ENCODE results near the gene AMDHD1.

Gene AMDHD1, protein sequence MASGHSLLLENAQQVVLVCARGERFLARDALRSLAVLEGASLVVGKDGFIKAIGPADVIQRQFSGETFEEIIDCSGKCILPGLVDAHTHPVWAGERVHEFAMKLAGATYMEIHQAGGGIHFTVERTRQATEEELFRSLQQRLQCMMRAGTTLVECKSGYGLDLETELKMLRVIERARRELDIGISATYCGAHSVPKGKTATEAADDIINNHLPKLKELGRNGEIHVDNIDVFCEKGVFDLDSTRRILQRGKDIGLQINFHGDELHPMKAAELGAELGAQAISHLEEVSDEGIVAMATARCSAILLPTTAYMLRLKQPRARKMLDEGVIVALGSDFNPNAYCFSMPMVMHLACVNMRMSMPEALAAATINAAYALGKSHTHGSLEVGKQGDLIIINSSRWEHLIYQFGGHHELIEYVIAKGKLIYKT

DNA sequence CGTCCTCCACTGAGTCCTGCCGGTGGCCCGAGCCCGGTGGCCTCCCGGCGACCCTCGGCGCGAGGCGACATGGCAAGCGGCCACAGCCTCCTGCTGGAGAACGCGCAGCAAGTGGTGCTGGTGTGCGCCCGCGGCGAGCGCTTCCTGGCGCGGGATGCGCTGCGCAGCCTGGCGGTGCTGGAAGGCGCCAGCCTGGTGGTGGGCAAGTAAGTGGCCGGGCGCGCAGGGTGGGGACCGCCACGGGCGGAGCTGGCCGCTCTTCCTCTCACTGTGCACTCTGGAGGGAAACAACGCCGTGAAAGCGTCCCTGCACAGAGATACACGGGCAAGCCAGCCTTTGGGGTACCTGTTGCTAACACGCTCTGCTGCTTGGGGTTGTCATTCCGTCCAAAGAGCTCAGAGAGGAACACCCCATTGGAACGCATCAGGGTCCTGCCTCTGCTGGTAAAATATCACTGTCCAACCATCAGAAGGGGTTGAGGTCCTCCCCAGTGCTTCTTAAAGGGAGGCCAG is at the start of gene AMDHD1:
Gene AMDHD1, plus strand, starts transcription at position 2 of the 513 bp plus-strand sequence. Its CDS starts 68 bp downstream, at position 70.
- peak in 3 of 4 experiments; percentile 26 to 50 (median 46) for DNase-seq (ENCODE audit: low read depth in 4 of 4, low spot score in 1 of 4)

DNA sequence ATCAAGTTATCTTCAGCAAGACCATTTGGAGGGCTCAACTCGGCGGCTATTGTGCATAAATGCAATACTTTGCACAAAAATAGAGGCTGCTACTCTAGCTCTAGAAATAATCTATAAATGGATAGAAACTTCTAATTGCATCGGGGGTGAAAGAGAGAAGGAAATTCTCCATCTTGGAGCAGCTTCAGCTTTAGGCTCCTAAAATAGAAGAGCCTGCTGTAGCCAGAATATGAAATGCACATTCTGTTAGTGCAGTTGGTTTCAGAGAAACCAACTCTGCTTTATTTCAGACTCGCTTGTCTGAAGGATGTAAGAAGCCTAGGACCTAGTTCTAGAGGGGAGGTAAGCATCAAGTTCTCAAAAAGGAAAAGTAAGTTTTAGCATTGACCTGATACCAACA is 46.3 kb upstream of the AMDHD1 start:
- DNase-seq (ENCODE audit: low read depth in 4 of 4, low spot score in 1 of 4) = no peak

- DNase-seq (ENCODE audit: low read depth in 4 of 4, low spot score in 1 of 4) = no peak
Observed at GRCh38 chr12:95898081-95898480, 45.0 kb upstream of the AMDHD1 start.

DNA sequence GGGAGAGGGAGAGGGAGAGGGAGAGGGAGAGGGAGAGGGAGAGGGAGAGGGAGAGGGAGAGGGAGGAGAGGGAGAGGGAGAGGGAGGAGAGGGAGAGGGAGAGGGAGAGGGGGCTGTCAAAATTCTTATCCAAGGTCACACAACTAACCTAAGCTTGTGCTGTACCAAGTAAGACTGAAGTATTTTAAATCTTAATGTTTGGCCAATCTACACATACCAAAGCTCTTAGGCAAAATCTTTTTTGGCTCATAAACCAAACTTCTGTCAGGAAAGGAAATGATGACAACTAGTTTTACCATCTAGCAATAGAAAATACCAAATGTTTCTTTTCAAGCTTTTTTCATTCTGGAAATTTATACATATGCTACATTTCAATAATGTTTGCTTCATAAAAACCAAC is 34.6 kb upstream of the AMDHD1 start:
- no peak for DNase-seq (ENCODE audit: low read depth in 4 of 4, low spot score in 1 of 4)

DNA sequence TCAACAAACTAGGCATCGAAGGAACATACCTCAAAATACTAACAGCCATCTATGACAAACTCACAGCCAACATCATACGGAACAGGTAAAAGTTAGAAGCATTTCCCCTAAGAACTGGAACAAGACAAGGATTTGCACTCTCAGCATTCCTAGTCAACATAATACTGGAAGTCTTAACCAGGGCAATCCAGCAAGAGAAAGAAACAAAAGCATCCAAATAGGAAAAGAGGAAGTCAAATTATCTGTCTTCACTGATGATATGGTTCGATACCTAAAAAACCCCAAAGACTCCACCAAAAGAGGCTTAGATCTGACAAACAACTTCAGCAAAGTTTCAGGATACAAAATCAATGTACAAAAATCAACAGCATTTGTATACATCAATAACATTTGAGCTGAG is 33.3 kb upstream of the AMDHD1 start:
- no peak for DNase-seq (ENCODE audit: low read depth in 4 of 4, low spot score in 1 of 4)

DNA sequence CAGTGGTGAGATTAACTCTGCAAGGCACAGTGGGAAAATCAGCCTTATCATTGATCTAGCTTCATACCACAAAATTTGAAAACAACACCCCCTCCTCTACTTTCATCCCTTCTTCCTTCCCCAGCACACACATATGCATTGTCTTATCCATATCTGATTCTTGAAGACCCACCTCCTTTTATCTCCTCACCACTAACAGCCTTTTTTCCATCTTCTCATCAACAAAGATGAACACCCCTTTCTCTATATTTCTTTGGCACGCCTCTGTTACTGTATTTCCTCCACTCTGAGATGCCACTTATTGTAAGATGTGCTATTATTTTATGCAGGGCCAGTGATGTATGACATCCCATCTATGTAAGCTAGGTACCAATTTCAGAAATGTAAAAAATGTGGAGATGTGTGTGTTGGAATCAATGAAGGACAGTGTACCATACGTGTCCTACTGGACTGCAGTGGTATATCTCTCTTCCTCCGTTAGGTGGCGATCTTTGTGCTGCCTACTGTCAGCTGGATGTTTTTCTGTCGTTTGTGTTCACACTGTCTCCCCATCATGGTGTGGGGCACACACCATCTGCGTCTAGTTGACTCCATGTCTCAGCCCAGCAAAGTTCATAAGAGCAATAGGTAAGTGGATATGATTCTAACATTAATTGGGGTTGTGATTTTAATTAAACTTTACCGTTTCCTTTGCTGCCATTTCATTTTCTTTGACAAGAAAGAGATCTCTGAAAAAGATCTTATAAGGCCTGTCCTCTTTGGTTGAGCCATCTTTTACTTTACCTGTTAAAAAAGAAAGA is 24.7 kb upstream of the AMDHD1 start:
- DNase-seq (ENCODE audit: low read depth in 4 of 4, low spot score in 1 of 4) = peak in 2 of 4 experiments; percentile 8 to 10

- no peak for DNase-seq (ENCODE audit: low read depth in 4 of 4, low spot score in 1 of 4)
Observed at GRCh38 chr12:95919110-95919509, 24.0 kb upstream of the AMDHD1 start.

DNA sequence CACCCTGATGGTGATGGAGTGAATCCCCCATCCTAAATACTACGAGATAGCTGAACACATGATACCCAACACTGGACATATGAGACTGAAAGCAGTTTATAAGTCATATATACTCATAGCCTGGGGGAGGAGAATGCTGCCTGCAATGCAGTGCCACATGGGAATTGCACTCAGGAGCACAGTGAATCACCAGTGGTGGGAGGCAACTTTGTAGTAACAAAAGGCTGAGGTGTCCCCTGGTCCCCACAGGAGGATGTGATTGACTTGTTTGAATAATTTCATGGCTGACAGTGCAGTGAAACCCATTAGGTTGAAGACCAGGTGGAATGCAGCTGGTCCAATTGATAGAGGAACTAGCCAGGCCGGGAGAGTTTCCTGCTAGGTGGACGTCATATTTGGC is 20.9 kb upstream of the AMDHD1 start:
- no peak for DNase-seq (ENCODE audit: low read depth in 4 of 4, low spot score in 1 of 4)

GRCh38 chr12:95940514-95940913 is 2.6 kb upstream of the AMDHD1 start:
- no peak for DNase-seq (ENCODE audit: low read depth in 4 of 4, low spot score in 1 of 4)

GRCh38 chr12:95942101-95942523 is 1.0 kb upstream of the AMDHD1 start:
- no peak for DNase-seq (ENCODE audit: low read depth in 4 of 4, low spot score in 1 of 4)

GRCh38 chr12:95942524-95943329 is 404 bp upstream of the AMDHD1 start, which contains the start of gene CCDC38:
Gene CCDC38, minus strand, starts transcription at chr12:95942614. Its CDS starts 6,105 bp downstream, at chr12:95936509.
- peak; percentile 54 to 83 (median 65) for DNase-seq (ENCODE audit: low read depth in 4 of 4, low spot score in 1 of 4)

GRCh38 chr12:95944108-95944704 is 1.1 kb downstream of the AMDHD1 start:
- no peak for DNase-seq (ENCODE audit: low read depth in 4 of 4, low spot score in 1 of 4)

GRCh38 chr12:95949477-95950206 is 6.5 kb downstream of the AMDHD1 start:
- no peak for DNase-seq (ENCODE audit: low read depth in 4 of 4, low spot score in 1 of 4)

DNA sequence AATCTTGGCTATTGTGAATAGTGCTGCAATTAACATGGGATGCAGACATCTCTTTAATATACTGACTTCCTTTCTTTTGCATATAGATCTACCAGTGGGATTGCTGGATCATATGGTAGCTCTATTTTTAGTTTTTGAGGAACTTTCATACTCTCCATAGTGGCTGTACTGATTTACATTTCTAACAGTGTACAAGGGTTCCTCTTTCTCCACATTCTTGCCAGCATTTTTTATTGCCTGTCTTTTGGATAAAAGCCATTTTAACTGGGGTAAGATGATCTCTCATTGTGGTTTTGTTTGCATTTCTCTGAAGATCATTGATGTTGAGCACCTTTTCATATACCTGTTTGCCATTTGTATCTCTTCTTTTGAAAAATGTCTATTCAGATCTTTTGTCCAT is 8.4 kb downstream of the AMDHD1 start:
- no peak for DNase-seq (ENCODE audit: low read depth in 4 of 4, low spot score in 1 of 4)

DNA sequence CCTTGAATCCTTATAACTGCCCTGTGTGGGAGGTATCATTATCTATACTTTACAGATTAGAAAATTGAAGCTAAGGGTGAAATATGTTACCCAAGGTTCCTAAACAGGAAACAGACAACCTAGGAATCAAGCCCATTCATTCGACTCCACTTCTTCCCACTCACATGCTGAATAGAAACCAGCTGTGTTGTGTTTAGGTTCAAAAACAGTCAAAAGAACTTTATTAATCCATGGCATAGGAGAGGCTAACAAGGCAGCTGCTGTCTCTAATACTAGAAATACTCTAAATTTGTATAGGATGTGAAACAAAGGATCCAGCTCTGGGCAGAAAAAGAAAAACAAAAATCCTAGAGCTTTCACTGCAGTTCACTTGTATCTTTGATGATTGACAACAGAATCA is 9.9 kb downstream of the AMDHD1 start:
- DNase-seq (ENCODE audit: low read depth in 4 of 4, low spot score in 1 of 4) = no peak

- no peak for DNase-seq (ENCODE audit: low read depth in 4 of 4, low spot score in 1 of 4)
Observed at GRCh38 chr12:95955549-95956159, 12.5 kb downstream of the AMDHD1 start.

DNA sequence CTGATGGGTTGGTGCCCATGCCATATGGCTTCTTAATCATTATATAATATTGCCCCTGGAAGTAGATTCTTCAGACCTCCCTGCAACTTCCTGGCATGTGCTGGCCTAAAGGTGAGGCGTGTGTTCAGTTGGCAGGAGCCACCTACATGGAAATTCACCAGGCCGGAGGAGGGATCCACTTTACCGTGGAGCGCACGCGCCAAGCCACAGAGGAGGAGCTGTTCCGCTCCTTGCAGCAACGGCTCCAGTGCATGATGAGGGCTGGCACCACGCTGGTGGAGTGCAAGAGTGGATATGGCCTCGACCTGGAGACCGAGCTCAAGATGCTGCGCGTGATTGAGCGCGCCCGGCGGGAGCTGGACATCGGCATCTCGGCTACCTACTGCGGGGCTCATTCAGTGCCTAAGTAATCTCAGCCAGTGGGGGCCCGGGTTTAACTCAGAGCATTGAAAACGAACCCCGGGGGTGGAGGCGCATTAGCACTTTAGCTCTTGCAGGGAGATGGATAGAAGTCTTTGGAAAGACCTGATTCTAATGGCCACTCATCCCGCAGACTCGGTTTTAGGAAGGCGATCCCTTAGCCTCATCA is 13.5 kb downstream of the AMDHD1 start:
- DNase-seq (ENCODE audit: low read depth in 4 of 4, low spot score in 1 of 4) = no peak

- no peak for DNase-seq (ENCODE audit: low read depth in 4 of 4, low spot score in 1 of 4)
Observed at GRCh38 chr12:95959107-95959506, 16.0 kb downstream of the AMDHD1 start.

DNA sequence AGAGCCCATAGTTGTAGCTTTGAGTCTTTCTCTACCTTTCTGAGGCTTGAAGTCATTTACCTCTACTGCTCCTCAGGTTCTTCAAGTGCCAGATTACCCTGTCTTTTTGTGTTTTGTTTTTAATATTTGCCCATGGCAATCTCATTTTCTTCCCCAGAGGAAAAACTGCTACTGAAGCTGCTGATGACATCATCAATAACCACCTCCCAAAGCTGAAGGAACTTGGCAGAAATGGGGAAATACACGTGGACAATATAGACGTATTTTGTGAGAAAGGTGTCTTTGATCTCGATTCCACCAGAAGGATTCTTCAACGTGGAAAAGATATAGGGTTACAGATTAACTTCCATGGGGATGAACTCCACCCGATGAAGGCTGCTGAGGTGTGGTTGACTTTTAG is 17.1 kb downstream of the AMDHD1 start:
- DNase-seq (ENCODE audit: low read depth in 4 of 4, low spot score in 1 of 4) = no peak

All from stimulated activated CD4-positive, alpha-beta T cell treated with anti-CD3 and anti-CD28 coated beads, Interleukin-1b, Interleukin-23, amount 100 ng/mL, for 24 hours (primary cell).